Measurements from ENCODE around the gene ZBTB44.
"Not testable (repeated sequence)": the region's sequence is repeated elsewhere in the genome, so short reads cannot be mapped to it uniquely, and the experiment has no call there.

Gene ZBTB44

GRCh38 chr11:130314750-130315285 is at the start of gene ZBTB44:
Gene ZBTB44 (minus strand): TSS chr11:130314917. CDS start chr11:130261873, 53,044 bp downstream.
- DNase-seq = peak; percentile 94

- DNase-seq = no peak
These were observed 44.7 kb upstream of the ZBTB44 start for GRCh38 chr11:130359419-130359818.

GRCh38 chr11:130358398-130358797 is 43.7 kb upstream of the ZBTB44 start:
- no peak for DNase-seq

- no peak for DNase-seq
These were observed 32.5 kb upstream of the ZBTB44 start for GRCh38 chr11:130347261-130347660.

GRCh38 chr11:130344841-130345240 is 30.1 kb upstream of the ZBTB44 start:
- no peak for DNase-seq

- DNase-seq = peak; percentile 48
These were observed 26.1 kb upstream of the ZBTB44 start for GRCh38 chr11:130340671-130341319.

- no peak for DNase-seq
These were observed 23.9 kb upstream of the ZBTB44 start for GRCh38 chr11:130338667-130339066.

GRCh38 chr11:130337281-130338089 is 22.8 kb upstream of the ZBTB44 start:
- DNase-seq = no peak

GRCh38 chr11:130331397-130331796 is 16.7 kb upstream of the ZBTB44 start:
- not testable (repeated sequence) for DNase-seq

GRCh38 chr11:130330101-130330684 is 15.5 kb upstream of the ZBTB44 start:
- DNase-seq = no peak

GRCh38 chr11:130328420-130328819 is 13.7 kb upstream of the ZBTB44 start:
- no peak for DNase-seq

GRCh38 chr11:130327716-130328115 is 13.0 kb upstream of the ZBTB44 start:
- no peak for DNase-seq

GRCh38 chr11:130325691-130326090 is 11.0 kb upstream of the ZBTB44 start:
- DNase-seq = no peak

- DNase-seq = no peak
These were observed 9.0 kb upstream of the ZBTB44 start for GRCh38 chr11:130323452-130324450.

GRCh38 chr11:130322126-130322525 is 7.4 kb upstream of the ZBTB44 start:
- no peak for DNase-seq

- no peak for DNase-seq
These were observed 3.4 kb upstream of the ZBTB44 start for GRCh38 chr11:130318031-130318673.

- DNase-seq = peak; percentile 57
These were observed 745 bp upstream of the ZBTB44 start for GRCh38 chr11:130315354-130315970.

GRCh38 chr11:130314184-130314749 is 450 bp downstream of the ZBTB44 start:
- peak; percentile 77 for DNase-seq

- peak; percentile 22 for DNase-seq
These were observed 1.1 kb downstream of the ZBTB44 start for GRCh38 chr11:130313383-130314183.

GRCh38 chr11:130312046-130312445 is 2.7 kb downstream of the ZBTB44 start:
- DNase-seq = no peak

Measured in CD4-positive, alpha-beta T cell treated with Interleukin-17A for 1 hour (primary cell).